Stimulated activated CD8-positive, alpha-beta memory T cell treated with anti-CD3 and anti-CD28 coated beads, Interleukin-7, amount 100 ng/mL, for 4 hours (primary cell): ENCODE measurements around the gene FANCM.
A peak's percentile ranks its signal among the peaks of the same experiment; 100 is the strongest.
"Not testable (repeated sequence)": the region's sequence is repeated elsewhere in the genome, so short reads cannot be mapped to it uniquely, and the experiment has no call there.

Source experiments
- DNase-seq, 2 donors: peaks; one replicate each; pipeline ENCODE4 v3.0.0-alpha.2; 2020; ENCODE audit warnings: low read depth in 2 of 2

The FANCM gene

GRCh38 chr14:45135659-45136395 lies at the start of gene FANCM:
Gene FANCM, plus strand, starts transcription at chr14:45135930. Its CDS starts 102 bp downstream, at chr14:45136032.
- peak; percentile 72 to 81 for DNase-seq

- DNase-seq: no peak
Observed at GRCh38 chr14:45089813-45090212, 45.9 kb upstream of the FANCM start.

- DNase-seq: no peak
Observed at GRCh38 chr14:45091710-45092109, 44.0 kb upstream of the FANCM start.

- no peak for DNase-seq
Observed at GRCh38 chr14:45094275-45094674, 41.5 kb upstream of the FANCM start.

GRCh38 chr14:45095143-45095542 lies 40.6 kb upstream of the FANCM start:
- no peak for DNase-seq

GRCh38 chr14:45096218-45096617 lies 39.5 kb upstream of the FANCM start:
- no peak for DNase-seq

- DNase-seq: no peak
Observed at GRCh38 chr14:45103806-45104205, 31.9 kb upstream of the FANCM start.

GRCh38 chr14:45104561-45104960 lies 31.2 kb upstream of the FANCM start:
- no peak for DNase-seq

- no peak for DNase-seq
Observed at GRCh38 chr14:45112896-45113781, 22.6 kb upstream of the FANCM start.

GRCh38 chr14:45114327-45114726 lies 21.4 kb upstream of the FANCM start:
- DNase-seq: no peak

- no peak for DNase-seq
Observed at GRCh38 chr14:45118594-45118993, 17.1 kb upstream of the FANCM start.

- no peak for DNase-seq
Observed at GRCh38 chr14:45120096-45120495, 15.6 kb upstream of the FANCM start.

GRCh38 chr14:45123271-45123670 lies 12.5 kb upstream of the FANCM start:
- no peak for DNase-seq

GRCh38 chr14:45125754-45126153 lies 10.0 kb upstream of the FANCM start:
- DNase-seq: no peak

- DNase-seq: no peak
Observed at GRCh38 chr14:45128963-45129629, 6.6 kb upstream of the FANCM start.

GRCh38 chr14:45133683-45134050 lies 2.1 kb upstream of the FANCM start:
- DNase-seq: no peak

GRCh38 chr14:45134051-45134958 lies 1.4 kb upstream of the FANCM start, which contains the start of gene FKBP3:
Gene FKBP3, minus strand, starts transcription at chr14:45134481. Its CDS starts 25 bp downstream, at chr14:45134456.
- DNase-seq: peak; percentile 93 to 96

- DNase-seq: no peak
Observed at GRCh38 chr14:45135156-45135555, 574 bp upstream of the FANCM start.

- no peak for DNase-seq
Observed at GRCh38 chr14:45136399-45136798, 669 bp downstream of the FANCM start.

GRCh38 chr14:45140661-45141187 lies 5.0 kb downstream of the FANCM start:
- DNase-seq: no peak

GRCh38 chr14:45142083-45142482 lies 6.4 kb downstream of the FANCM start:
- not testable (repeated sequence) for DNase-seq
